ENCODE measurements around the gene DCAF17. TPM values are rescaled to one million over a fixed set of nuclear protein-coding genes. Genes with fewer than 3 reads are reported as not detected.

Gene DCAF17, protein sequence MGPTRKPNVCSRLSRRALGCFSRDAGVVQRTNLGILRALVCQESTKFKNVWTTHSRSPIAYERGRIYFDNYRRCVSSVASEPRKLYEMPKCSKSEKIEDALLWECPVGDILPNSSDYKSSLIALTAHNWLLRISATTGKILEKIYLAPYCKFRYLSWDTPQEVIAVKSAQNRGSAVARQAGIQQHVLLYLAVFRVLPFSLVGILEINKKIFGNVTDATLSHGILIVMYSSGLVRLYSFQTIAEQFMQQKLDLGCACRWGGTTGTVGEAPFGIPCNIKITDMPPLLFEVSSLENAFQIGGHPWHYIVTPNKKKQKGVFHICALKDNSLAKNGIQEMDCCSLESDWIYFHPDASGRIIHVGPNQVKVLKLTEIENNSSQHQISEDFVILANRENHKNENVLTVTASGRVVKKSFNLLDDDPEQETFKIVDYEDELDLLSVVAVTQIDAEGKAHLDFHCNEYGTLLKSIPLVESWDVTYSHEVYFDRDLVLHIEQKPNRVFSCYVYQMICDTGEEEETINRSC
- 8.2 and 14.0 TPM in 2 replicates for total RNA-seq

DNA sequence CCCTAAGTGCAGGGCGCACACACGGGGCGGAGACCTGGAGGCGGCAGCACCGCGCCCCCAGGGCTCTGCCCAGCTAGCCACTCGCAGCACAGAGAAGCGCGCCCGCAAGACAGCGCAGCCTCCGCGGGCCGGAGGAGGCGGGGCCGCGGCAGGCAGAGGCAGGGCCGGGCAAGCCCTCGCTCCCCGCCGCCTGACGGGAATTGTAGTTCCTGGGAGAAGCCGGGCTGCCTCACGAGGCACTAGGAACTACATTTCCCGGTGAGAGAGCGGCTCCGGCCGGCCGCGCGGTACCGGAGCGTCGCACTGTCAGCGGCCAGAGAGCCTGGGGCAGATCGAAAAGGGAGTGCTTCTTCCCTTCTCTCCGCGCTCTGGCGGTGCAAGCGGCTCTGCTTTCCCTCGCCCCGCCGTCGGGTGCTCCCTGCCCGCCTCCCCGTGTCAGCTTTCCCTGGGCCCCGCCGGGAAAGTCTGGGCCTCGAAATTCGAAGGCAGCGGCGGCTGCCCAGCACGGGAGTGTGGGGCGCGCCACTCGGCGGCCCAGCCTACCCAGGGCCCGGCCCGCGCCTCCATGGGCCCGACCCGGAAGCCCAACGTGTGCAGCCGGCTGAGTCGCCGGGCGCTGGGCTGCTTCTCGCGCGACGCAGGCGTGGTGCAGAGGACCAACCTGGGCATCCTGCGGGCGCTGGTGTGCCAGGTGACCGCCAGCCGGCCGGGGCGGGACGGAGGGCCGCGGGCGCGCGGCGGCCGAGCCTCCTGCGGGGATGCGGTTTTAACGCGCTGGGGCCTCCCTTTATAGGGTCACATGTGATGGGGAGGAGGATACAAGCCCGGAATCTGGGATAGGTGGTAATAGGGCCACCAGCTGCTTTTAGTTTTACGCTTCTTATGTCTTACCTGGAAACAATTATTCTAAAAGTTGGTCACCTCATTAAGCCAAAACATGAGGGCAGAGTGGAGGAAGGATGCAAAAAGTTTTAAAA lies at the start of gene DCAF17:
DCAF17 (plus strand) TSS at position 214 of the 977 bp plus-strand sequence; CDS start at position 566, 352 bp downstream.

DNA sequence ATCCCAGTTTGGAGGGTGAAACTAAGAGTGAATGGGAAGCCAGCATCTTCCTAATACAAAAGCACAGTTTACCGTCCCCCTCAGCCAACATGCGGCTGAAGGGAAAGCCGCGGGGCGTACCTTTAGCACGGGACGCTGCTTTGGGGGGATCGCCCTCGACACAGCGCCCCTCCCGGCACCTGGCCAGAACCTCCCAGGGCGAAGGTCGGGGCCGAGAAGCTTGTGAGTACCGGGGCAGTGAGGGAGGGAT lies 338 bp upstream of the DCAF17 start, which contains the start of gene METTL8:
METTL8 (minus strand) TSS at position 228 of the 250 bp plus-strand sequence. CDS start 41,805 bp downstream, outside the sequence.

DNA sequence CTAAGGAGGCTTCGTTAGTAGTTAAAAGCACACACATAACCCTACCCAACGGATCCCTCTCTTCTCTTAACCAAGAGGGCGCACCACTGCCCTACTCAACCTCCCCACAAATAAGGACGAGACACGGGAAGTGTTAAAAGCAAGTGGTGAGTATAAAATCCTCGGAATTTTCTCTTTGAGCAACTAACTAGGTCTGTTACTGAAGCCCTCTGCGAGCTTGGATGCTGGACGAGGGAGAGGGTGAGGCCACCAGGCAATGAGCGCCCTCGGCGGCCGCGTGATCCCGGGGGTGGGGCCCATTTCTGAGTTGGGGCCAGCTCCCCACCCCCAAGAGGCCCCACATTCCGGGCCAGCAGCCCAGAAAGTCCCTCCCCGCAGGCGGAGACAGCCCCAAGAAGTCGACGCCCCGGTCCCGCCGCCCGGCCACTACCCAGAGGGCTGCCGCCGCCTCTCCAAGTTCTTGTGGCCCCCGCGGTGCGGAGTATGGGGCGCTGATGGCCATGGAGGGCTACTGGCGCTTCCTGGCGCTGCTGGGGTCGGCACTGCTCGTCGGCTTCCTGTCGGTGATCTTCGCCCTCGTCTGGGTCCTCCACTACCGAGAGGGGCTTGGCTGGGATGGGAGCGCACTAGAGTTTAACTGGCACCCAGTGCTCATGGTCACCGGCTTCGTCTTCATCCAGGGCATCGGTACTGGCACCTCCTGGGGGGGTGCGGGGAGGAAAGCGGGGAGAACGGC lies 88.2 kb downstream of the DCAF17 start, which contains the start of gene CYBRD1:
CYBRD1 (plus strand) TSS at position 423 of the 736 bp plus-strand sequence; CDS start at position 495, 72 bp downstream.

Other genes with a start within 250 kb of the DCAF17 start
- 22.1 and 32.5 TPM in 2 replicates for gene METTL8, start 236 bp upstream of the DCAF17 start, total RNA-seq
- 9.6 and 11.6 TPM in 2 replicates for gene CYBRD1, start 88.2 kb downstream of the DCAF17 start, total RNA-seq

Measured in airway epithelial cell (primary cell).